Islet precursor cell (in vitro differentiated cells): ENCODE data around the gene ABAT.
"Not testable (repeated sequence)": the region's sequence is repeated elsewhere in the genome, so short reads cannot be mapped to it uniquely, and the experiment has no call there.

Experiments
- DNase-seq: peaks from one replicate; pipeline ENCODE4 v3.0.0-alpha.2; 2018

The ABAT gene

GRCh38 chr16:8751481-8752311 lies 77.3 kb downstream of the ABAT start:
- peak; percentile 76 for DNase-seq

- no peak for DNase-seq
Measured at GRCh38 chr16:8752706-8753105, 78.3 kb downstream of the ABAT start.

GRCh38 chr16:8753416-8754054 lies 79.1 kb downstream of the ABAT start:
- no peak for DNase-seq

GRCh38 chr16:8756755-8757154 lies 82.3 kb downstream of the ABAT start:
- DNase-seq = no peak

- DNase-seq = no peak
Measured at GRCh38 chr16:8758022-8758421, 83.6 kb downstream of the ABAT start.

GRCh38 chr16:8760021-8760420 lies 85.6 kb downstream of the ABAT start:
- no peak for DNase-seq

GRCh38 chr16:8761078-8761477 lies 86.7 kb downstream of the ABAT start:
- DNase-seq = no peak

GRCh38 chr16:8762254-8762653 lies 87.8 kb downstream of the ABAT start:
- no peak for DNase-seq

GRCh38 chr16:8763083-8763482 lies 88.7 kb downstream of the ABAT start:
- DNase-seq = no peak

GRCh38 chr16:8763899-8764298 lies 89.5 kb downstream of the ABAT start:
- no peak for DNase-seq

- no peak for DNase-seq
Measured at GRCh38 chr16:8764525-8765250, 90.3 kb downstream of the ABAT start.

- DNase-seq = no peak
Measured at GRCh38 chr16:8767176-8767575, 92.8 kb downstream of the ABAT start.

- no peak for DNase-seq
Measured at GRCh38 chr16:8768283-8768682, 93.9 kb downstream of the ABAT start.

- DNase-seq = peak; percentile 61
Measured at GRCh38 chr16:8768692-8769091, 94.3 kb downstream of the ABAT start.

GRCh38 chr16:8773537-8773936 lies 99.1 kb downstream of the ABAT start:
- DNase-seq = no peak

- DNase-seq = no peak
Measured at GRCh38 chr16:8774208-8774607, 99.8 kb downstream of the ABAT start.

- DNase-seq = no peak
Measured at GRCh38 chr16:8775359-8775758, 100.9 kb downstream of the ABAT start.

GRCh38 chr16:8776129-8776584 lies 101.7 kb downstream of the ABAT start:
- DNase-seq = peak; percentile 59

- DNase-seq = no peak
Measured at GRCh38 chr16:8777217-8777616, 102.8 kb downstream of the ABAT start.

GRCh38 chr16:8781797-8782196 lies 107.4 kb downstream of the ABAT start:
- DNase-seq = no peak

GRCh38 chr16:8782673-8783072 lies 108.3 kb downstream of the ABAT start:
- DNase-seq = no peak

GRCh38 chr16:8785408-8785807 lies 111.0 kb downstream of the ABAT start:
- DNase-seq = no peak

GRCh38 chr16:8786316-8786715 lies 111.9 kb downstream of the ABAT start:
- not testable (repeated sequence) for DNase-seq
